ENCODE measurements around the gene TTC39A.

Gene TTC39A

GRCh38 chr1:51348147-51348527 lies 17.8 kb upstream of the TTC39A start:
- H3K27me3 ChIP-seq (ENCODE audit: insufficient read depth, low read length): peaks cover 24% of the 10 kb centered on the region
- H3K27ac ChIP-seq (ENCODE audit: low read depth, low read length): no peak overlapping the region
- H3K36me3 ChIP-seq (ENCODE audit: insufficient read depth, low read length): no peaks in the 10 kb centered on the region
- H3K4me1 ChIP-seq (ENCODE audit: insufficient read depth, low read length): no peaks in the 10 kb centered on the region
- H3K9ac ChIP-seq (ENCODE audit: low read depth, low read length): no peak overlapping the region
- no peak overlapping the region for H3K4me3 ChIP-seq (ENCODE audit: low read length)
- H3K9me3 ChIP-seq (ENCODE audit: insufficient read depth, low read depth, low read length): no peaks in the 10 kb centered on the region

DNA sequence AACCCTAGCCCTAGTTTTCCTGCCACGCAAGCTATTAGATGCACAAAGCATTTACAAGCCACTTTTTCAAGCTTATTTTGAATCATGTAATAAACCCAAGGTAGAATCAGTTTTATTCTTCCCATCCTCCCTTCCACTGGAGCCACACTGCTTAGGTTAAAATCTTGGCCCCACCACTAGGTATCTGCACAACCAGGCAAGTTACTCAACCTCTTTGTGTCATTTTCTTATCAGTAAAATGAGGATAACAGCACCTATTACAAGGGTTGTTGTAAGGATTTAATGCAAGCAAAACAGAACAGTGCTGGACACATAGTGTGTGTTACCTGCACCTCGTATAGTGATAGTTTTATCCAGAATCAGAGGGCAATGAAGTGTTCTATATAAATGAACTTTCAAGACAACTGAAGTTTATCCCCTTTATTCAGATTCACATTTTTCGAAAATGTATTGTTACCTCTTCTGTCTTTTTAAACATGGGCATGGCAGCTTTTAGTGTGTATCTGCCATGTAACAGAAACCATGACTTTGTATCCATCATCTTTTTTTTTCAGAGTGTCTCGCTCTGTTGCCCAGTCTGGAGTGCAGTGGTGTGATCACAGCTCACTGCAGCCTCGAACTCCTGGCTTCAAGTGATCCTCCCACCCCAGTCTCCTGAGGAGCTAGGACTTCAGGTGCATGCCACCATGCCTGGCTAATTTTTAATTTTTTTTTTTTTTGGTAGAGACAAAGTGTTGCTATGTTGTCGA lies 17.2 kb upstream of the TTC39A start:
- 93% methylated on average over 6 of the region's 6 CpGs for WGBS

DNA sequence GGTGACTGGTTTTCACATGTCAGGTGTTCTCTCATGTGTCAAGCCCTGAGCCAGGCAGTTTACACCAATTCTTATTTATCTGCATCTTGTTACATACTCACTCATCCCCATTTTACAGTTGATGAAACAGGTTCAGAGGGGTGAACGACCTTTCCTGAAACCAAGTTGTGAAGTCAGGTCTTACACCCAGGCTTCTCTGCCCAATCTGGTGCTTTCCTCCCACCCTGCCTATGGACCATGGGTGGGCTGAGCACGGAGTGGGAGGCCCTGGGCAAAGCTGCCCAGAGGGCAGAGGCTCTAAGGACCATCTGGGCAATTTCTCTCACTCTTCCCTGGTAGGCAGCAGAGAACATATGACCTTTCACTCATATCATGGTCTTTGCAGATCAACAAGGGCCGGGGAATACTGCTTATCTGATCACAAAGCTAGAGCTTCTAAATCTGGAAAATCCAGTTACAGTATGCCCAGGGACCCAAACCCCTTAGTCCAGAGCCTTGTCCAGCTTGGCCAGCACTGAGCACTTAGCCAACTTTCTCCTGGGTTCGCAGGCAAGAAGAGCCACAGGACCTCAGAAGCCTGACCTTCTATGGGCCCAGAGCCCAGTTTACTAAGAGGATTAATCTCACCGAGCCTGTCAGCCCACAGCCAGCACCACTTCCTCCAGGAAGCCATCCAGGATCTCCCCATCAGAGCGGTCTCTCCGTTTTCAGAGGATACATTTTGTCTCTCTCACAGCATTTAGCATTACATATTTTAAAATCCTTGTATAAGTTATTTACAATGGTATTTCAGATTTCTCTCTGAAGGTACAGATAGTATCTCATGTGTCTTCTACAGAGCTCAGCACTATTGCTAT lies 16.0 kb upstream of the TTC39A start:
- Histone ChIP-seq H3K27ac (ENCODE audit: low read depth, low read length) (no peak overlapping the region), H3K27me3 (ENCODE audit: insufficient read depth, low read length) (peaks cover 29% of the 10 kb centered on the region), H3K4me1 (ENCODE audit: insufficient read depth, low read length) (no peaks in the 10 kb centered on the region), H3K9me3 (ENCODE audit: insufficient read depth, low read depth, low read length) (no peaks in the 10 kb centered on the region), H3K9ac (ENCODE audit: low read depth, low read length) (no peak overlapping the region), H3K4me3 (ENCODE audit: low read length) (no peak overlapping the region), H3K36me3 (ENCODE audit: insufficient read depth, low read length) (no peaks in the 10 kb centered on the region)
- 86% methylated on average over 7 of the region's 7 CpGs for WGBS

More for the DNA sequence above, 17.2 kb upstream of the TTC39A start:
- H3K9me3 ChIP-seq (ENCODE audit: insufficient read depth, low read depth, low read length): no peaks in the 10 kb centered on the region
- H3K4me1 ChIP-seq (ENCODE audit: insufficient read depth, low read length): no peaks in the 10 kb centered on the region
- no peak overlapping the region for H3K4me3 ChIP-seq (ENCODE audit: low read length)
- no peak overlapping the region for H3K27ac ChIP-seq (ENCODE audit: low read depth, low read length)
- no peak overlapping the region for H3K9ac ChIP-seq (ENCODE audit: low read depth, low read length)
- no peaks in the 10 kb centered on the region for H3K36me3 ChIP-seq (ENCODE audit: insufficient read depth, low read length)
- H3K27me3 ChIP-seq (ENCODE audit: insufficient read depth, low read length): peaks cover 29% of the 10 kb centered on the region

DNA sequence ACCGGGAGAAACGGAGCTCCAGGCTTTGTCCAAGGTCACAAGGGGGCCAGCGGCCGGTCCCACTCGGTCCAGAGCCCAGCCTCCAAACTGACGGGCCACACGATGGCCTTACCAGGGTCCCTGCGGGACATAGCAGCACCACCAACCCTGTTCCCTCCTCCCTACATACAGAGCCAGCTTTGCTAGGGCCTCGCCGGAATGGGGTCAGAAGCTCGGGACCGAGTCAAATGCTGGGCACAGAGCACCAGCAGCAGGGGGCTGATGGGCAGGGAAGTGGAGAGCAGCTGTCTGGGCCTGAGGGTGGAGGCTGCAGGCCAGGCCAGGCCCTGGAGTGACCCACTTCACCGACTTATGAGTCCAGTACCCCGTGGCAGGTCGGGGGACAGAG lies 14.9 kb upstream of the TTC39A start:
- H3K4me3 ChIP-seq (ENCODE audit: low read length): peak overlapping the region; percentile 66
- WGBS: 71% methylated on average over 15 of the region's 15 CpGs

DNA sequence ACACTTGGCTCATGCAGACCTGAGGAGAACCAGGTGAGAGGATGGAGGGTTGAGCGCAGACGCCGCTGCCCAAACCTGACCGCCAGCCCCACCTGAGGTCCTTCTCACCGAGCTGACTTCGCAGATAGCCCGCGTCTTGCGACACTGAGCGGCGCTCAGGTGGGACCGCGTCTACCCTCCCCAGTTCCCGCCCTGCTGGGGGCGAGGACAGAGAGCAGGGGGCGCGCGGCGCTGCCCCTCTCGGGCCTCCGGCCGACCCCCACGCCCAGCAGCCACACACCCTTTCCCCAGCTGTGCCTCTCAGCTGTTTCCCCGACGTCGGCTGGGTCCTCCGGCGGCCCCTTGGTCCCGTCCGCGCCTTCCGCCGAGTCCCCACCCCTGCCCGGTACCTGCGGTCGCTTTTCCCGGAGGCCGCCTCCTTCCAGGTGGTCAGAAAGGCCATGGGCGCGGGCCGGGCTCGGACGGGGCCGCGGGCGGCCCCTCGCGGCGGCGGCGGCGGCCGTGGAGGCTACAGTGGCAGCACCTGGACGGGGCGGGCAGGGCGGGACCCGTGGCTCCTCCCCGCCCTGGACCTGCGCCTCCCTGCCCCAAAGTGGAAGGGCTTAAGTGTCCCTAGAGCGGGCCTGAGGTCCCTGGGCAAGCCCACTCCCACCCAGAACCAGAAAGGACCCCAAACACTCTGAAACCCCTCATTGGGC lies 14.4 kb upstream of the TTC39A start:
- WGBS: 6% methylated on average over 60 of the region's 60 CpGs
- Histone ChIP-seq H3K27ac (ENCODE audit: low read depth, low read length) (no peak overlapping the region), H3K36me3 (ENCODE audit: insufficient read depth, low read length) (no peaks in the 10 kb centered on the region), H3K9ac (ENCODE audit: low read depth, low read length) (peak overlapping the region; percentile 71), H3K27me3 (ENCODE audit: insufficient read depth, low read length) (peaks cover 29% of the 10 kb centered on the region), H3K9me3 (ENCODE audit: insufficient read depth, low read depth, low read length) (no peaks in the 10 kb centered on the region), H3K4me1 (ENCODE audit: insufficient read depth, low read length) (no peaks in the 10 kb centered on the region), H3K4me3 (ENCODE audit: low read length) (peak overlapping the region; percentile 66)

More for the DNA sequence above, 14.9 kb upstream of the TTC39A start:
- Histone ChIP-seq H3K36me3 (ENCODE audit: insufficient read depth, low read length) (no peaks in the 10 kb centered on the region), H3K9me3 (ENCODE audit: insufficient read depth, low read depth, low read length) (no peaks in the 10 kb centered on the region), H3K4me1 (ENCODE audit: insufficient read depth, low read length) (no peaks in the 10 kb centered on the region), H3K27me3 (ENCODE audit: insufficient read depth, low read length) (peaks cover 29% of the 10 kb centered on the region), H3K9ac (ENCODE audit: low read depth, low read length) (no peak overlapping the region), H3K27ac (ENCODE audit: low read depth, low read length) (no peak overlapping the region)

DNA sequence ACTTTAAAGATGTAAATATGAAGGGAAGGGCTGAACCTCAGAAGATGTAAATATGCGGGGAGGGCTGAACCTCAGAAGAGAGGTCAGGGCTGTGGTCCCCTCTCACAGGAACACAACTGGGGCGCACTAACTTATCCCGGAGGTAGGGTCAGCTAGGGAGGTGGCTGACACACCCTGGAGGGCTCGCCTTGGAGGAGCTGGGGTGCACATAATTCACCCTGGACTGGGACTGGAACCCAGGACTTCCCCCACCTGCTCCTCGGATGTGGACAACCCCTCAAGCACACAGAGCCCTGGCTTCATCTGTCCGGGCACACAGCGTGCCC lies 13.9 kb upstream of the TTC39A start:
- H3K9me3 ChIP-seq (ENCODE audit: insufficient read depth, low read depth, low read length): no peaks in the 10 kb centered on the region
- WGBS: 77% methylated on average over 7 of the region's 7 CpGs
- H3K27me3 ChIP-seq (ENCODE audit: insufficient read depth, low read length): peaks cover 29% of the 10 kb centered on the region
- H3K9ac ChIP-seq (ENCODE audit: low read depth, low read length): peak overlapping the region; percentile 71; the same call in 1 of the 2 replicates
- H3K4me1 ChIP-seq (ENCODE audit: insufficient read depth, low read length): no peaks in the 10 kb centered on the region
- no peaks in the 10 kb centered on the region for H3K36me3 ChIP-seq (ENCODE audit: insufficient read depth, low read length)
- peak overlapping the region; percentile 66 for H3K4me3 ChIP-seq (ENCODE audit: low read length)
- no peak overlapping the region for H3K27ac ChIP-seq (ENCODE audit: low read depth, low read length)

DNA sequence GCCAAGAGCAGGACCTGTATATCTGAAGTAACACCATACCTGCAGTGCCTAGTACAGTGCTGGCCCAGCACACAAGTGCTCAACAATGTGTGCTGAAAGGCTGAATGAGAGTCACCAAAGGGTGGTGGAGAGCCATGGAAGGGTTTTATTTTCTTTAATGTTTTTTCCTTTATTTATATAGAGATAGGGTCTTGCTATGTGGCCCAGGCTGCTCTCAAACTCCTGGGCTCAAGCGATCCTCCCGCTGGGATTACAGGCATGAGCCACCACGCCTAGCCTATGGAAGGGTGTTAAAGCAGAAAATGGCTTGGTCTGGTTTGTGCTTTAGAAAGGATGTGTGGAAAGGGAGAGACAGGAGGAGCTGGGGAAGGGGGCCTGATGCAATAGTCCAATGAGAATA lies 13.3 kb upstream of the TTC39A start:
- 90% methylated on average over 3 of the region's 3 CpGs for WGBS

GRCh38 chr1:51342591-51343206 lies 12.3 kb upstream of the TTC39A start:
- H3K27me3 ChIP-seq (ENCODE audit: insufficient read depth, low read length): peaks cover 29% of the 10 kb centered on the region
- no peaks in the 10 kb centered on the region for H3K4me1 ChIP-seq (ENCODE audit: insufficient read depth, low read length)
- H3K9me3 ChIP-seq (ENCODE audit: insufficient read depth, low read depth, low read length): no peaks in the 10 kb centered on the region
- no peak overlapping the region for H3K4me3 ChIP-seq (ENCODE audit: low read length)
- H3K36me3 ChIP-seq (ENCODE audit: insufficient read depth, low read length): no peaks in the 10 kb centered on the region
- no peak overlapping the region for H3K9ac ChIP-seq (ENCODE audit: low read depth, low read length)
- no peak overlapping the region for H3K27ac ChIP-seq (ENCODE audit: low read depth, low read length)
- WGBS: 93% methylated on average over 9 of the region's 9 CpGs

More for the DNA sequence above, 13.3 kb upstream of the TTC39A start:
- Histone ChIP-seq H3K27ac (ENCODE audit: low read depth, low read length) (no peak overlapping the region), H3K4me1 (ENCODE audit: insufficient read depth, low read length) (no peaks in the 10 kb centered on the region), H3K27me3 (ENCODE audit: insufficient read depth, low read length) (peaks cover 29% of the 10 kb centered on the region), H3K36me3 (ENCODE audit: insufficient read depth, low read length) (no peaks in the 10 kb centered on the region), H3K9me3 (ENCODE audit: insufficient read depth, low read depth, low read length) (no peaks in the 10 kb centered on the region), H3K4me3 (ENCODE audit: low read length) (no peak overlapping the region), H3K9ac (ENCODE audit: low read depth, low read length) (no peak overlapping the region)

GRCh38 chr1:51341876-51342496 lies 11.6 kb upstream of the TTC39A start:
- H3K9me3 ChIP-seq (ENCODE audit: insufficient read depth, low read depth, low read length): no peaks in the 10 kb centered on the region
- peaks cover 29% of the 10 kb centered on the region for H3K27me3 ChIP-seq (ENCODE audit: insufficient read depth, low read length)
- H3K4me1 ChIP-seq (ENCODE audit: insufficient read depth, low read length): no peaks in the 10 kb centered on the region
- H3K36me3 ChIP-seq (ENCODE audit: insufficient read depth, low read length): no peaks in the 10 kb centered on the region
- H3K27ac ChIP-seq (ENCODE audit: low read depth, low read length): no peak overlapping the region
- no peak overlapping the region for H3K4me3 ChIP-seq (ENCODE audit: low read length)
- WGBS: 88% methylated on average over 4 of the region's 4 CpGs
- H3K9ac ChIP-seq (ENCODE audit: low read depth, low read length): no peak overlapping the region

GRCh38 chr1:51340380-51340779 lies 10.0 kb upstream of the TTC39A start:
- Histone ChIP-seq H3K4me3 (ENCODE audit: low read length) (no peak overlapping the region), H3K27ac (ENCODE audit: low read depth, low read length) (no peak overlapping the region), H3K9me3 (ENCODE audit: insufficient read depth, low read depth, low read length) (no peaks in the 10 kb centered on the region), H3K9ac (ENCODE audit: low read depth, low read length) (no peak overlapping the region), H3K27me3 (ENCODE audit: insufficient read depth, low read length) (peaks cover 28% of the 10 kb centered on the region), H3K36me3 (ENCODE audit: insufficient read depth, low read length) (no peaks in the 10 kb centered on the region), H3K4me1 (ENCODE audit: insufficient read depth, low read length) (no peaks in the 10 kb centered on the region)
- WGBS: 93% methylated on average over 6 of the region's 6 CpGs
